Fibroblast of skin of left quadriceps (primary cell): ENCODE data around the gene CCDC9.
"Not testable (repeated sequence)": the region's sequence is repeated elsewhere in the genome, so short reads cannot be mapped to it uniquely, and the experiment has no call there.

Experiments used
- DNase-seq, 2 experiments: peaks; one replicate each; pipeline ENCODE4 v3.0.0-alpha.2; 2013; ENCODE audit warnings: low read depth in 2 of 2

CCDC9 gene

GRCh38 chr19:47300867-47301266 is 44.5 kb downstream of the CCDC9 start:
- not testable (repeated sequence) for DNase-seq

DNA sequence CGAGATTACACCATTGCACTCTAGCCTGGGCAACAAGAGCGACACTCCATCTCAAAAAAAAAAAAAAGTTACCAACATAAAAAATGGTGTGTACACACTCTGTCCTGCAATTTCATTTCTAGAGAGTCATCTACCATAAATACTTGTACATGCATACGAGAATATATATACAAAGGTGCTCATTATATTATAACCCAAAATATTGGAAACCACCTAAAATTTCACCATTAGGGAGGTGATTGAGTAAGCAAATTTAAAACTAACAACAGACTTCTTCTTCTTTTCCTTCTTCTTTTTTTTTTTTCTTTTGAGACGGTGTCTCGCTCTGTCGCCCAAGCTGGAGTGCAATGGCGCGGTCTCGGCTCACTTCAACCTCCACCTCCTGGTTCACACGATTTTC is 45.9 kb downstream of the CCDC9 start:
- DNase-seq = no peak

- DNase-seq = no peak
Observed at GRCh38 chr19:47303966-47304365, 47.6 kb downstream of the CCDC9 start.

DNA sequence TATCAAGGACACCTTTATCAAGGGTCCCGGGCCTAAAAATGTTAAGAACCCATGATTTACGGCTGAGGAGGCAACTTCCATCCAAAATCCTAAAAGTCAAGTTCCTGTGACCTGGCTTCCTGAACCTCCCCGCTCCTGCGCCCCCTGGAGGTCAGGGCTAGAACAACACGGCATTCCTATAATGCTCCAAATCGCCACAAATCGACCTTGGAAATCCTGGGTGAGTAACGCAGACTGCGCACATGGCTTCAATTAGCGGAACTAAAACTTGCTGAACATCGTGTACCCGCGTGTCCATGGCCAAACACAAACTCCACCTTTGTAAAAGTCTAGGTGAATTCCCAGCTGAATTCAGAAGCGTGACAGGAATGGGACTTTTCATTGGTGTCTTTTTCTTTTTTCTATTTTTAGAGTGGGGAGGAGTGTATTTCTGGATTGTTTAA is 49.0 kb downstream of the CCDC9 start:
- peak; percentile 79 to 82 for DNase-seq

DNA sequence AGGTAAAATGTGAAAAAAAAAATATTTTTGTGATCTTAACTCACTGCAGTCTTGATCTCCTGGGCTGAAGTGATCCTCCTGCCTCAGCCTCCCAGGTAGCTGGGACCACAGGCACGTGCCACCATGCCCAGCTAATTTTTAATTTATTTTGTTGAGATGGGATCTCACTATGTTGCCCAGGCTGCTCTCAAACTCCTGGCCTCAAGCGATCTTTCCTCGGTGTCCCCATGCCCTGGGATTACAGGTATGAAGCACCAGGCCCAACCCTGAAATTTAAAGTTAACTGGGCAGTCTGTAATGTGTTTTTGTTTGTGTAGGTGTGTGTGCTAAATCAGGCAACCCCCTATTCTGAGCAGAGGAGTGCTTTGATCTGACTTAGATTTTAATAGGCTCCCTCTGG is 50.0 kb downstream of the CCDC9 start:
- no peak for DNase-seq

GRCh38 chr19:47309038-47309437 is 52.7 kb downstream of the CCDC9 start:
- DNase-seq = no peak

DNA sequence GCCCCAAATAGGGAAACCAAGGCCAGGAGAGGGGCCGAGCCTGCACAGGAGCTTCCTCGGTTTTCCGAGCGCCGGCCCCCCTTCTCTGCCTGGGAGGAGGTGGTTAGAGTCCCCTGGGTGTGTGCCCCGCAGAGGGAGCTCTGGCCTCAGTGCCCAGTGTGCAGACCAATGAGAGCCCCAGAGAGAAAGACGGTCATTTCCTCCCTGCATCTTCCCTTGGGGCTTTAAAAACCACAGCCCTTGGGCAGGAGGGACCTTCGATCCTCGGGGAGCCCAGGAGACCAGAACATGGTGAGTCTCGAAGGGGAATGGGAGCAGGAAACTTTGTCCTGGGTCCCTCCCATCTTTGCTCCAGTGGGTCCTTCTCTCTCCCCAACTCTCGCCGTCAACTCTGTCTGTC is 53.3 kb downstream of the CCDC9 start, which contains the start of gene C5AR1:
TSS of gene C5AR1 (plus strand) at position 254 of the 400 bp plus-strand sequence. CDS start at position 289, 35 bp downstream.
- no peak for DNase-seq

- no peak for DNase-seq
Observed at GRCh38 chr19:47310323-47310722, 54.0 kb downstream of the CCDC9 start.

- DNase-seq = no peak
Observed at GRCh38 chr19:47310819-47311218, 54.5 kb downstream of the CCDC9 start.

DNA sequence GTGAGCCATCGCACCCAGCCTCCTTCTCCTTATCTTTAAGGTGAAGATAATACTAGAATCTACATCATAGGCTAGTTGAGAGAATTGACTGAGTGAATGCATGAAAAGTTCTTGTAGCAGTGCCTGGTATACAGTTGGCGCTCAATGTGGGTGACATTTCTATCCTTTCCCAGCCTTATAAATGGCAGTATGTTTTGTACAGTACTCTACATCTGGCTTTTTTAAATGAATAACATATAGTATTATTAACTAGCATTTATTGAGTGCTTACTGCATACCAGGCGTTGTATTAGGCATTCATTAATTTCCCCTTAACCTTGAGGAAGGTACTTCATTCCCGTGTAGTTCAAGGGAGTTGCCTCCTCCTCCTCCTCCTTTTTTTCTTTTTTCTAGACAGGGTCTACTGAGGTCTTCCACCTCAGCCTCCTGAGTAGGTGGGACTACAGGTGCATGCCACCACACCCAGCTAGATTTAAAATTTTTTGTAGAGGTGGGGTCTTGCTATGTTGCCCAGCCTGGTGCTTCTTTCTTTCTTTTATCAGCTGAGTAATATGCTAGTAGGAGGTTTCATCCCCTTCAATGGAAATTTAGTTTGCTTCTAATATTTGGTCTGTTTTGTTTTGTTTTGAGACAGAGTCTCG is 56.2 kb downstream of the CCDC9 start:
- DNase-seq = no peak

DNA sequence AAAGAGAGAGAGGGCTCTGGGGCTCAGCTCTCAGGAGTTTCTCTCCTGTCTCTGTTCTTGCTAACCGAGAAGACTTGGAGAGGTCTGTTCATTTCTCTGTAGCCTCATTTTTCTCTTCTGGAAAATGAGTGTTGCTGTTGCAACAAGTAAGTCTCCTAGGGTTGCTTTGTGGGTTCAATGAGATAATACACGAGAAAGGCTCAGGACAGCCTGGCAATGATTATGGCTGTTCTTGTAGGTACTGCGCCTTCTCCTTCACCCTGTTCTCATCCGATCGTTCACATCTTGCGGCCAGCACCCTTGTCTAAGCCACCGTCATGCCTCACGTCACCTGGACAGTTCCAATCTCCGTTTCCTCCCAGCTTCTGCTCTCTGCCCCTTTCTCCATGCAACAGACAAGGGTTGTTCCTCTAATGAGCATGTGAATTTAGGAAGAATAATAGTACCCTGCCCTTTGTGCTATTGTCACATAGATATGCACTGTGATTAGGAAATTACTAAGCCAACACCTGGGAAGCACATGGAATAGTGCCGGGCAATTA is 57.5 kb downstream of the CCDC9 start:
- DNase-seq = no peak

- peak; percentile 57 for DNase-seq
Observed at GRCh38 chr19:47315125-47315821, 58.9 kb downstream of the CCDC9 start.

DNA sequence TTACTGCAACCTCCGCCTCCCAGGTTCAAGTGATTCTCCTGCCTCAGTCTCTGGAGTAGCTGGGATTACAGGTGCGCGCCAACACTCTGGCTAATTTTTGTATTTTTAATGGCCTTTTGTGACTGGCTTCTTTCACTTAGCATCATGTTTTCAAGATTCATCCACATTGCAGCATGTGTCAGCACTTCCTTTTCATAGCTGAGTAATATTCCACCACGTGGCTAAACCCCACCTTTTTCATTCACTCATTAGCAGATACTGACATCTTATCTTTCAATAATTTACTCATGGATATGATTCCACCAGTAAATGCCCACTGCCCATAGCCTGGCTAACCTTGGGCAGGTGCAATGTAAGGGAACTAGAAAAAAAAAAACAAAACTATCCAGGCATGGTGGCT is 60.2 kb downstream of the CCDC9 start:
- no peak for DNase-seq

GRCh38 chr19:47319923-47320871 is 63.9 kb downstream of the CCDC9 start:
- DNase-seq = no peak
